ENCODE data around the gene ENO1.
"Not testable (repeated sequence)": the region's sequence is repeated elsewhere in the genome, so short reads cannot be mapped to it uniquely, and the experiment has no call there.

DNA sequence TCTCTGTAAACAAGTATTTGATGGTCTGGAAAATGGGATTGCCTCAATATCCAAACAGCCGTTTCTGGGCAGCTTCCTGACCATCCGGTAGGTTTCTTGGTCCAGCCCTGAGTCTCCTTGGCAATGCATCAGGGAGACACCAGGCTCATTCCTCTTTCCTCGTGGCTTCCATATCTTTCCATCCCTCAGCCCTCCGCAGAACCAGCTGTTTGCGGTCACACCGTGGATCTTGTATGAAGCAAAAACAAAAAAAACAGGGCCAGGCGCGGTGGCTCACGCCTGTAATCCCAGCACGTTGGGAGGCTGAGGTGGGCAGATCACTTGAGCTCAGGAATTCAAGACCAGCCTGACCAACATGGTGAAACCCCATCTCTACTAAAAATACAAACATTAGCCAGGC, 39.0 kb upstream of the ENO1 start:
- TF ChIP-seq, protein P1, sequence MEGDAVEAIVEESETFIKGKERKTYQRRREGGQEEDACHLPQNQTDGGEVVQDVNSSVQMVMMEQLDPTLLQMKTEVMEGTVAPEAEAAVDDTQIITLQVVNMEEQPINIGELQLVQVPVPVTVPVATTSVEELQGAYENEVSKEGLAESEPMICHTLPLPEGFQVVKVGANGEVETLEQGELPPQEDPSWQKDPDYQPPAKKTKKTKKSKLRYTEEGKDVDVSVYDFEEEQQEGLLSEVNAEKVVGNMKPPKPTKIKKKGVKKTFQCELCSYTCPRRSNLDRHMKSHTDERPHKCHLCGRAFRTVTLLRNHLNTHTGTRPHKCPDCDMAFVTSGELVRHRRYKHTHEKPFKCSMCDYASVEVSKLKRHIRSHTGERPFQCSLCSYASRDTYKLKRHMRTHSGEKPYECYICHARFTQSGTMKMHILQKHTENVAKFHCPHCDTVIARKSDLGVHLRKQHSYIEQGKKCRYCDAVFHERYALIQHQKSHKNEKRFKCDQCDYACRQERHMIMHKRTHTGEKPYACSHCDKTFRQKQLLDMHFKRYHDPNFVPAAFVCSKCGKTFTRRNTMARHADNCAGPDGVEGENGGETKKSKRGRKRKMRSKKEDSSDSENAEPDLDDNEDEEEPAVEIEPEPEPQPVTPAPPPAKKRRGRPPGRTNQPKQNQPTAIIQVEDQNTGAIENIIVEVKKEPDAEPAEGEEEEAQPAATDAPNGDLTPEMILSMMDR (tag by site-specific recombination; IDR thresholded peaks at IDR 0.05), result not testable (repeated sequence)
- TF ChIP-seq ZNF155 (tag by site-specific recombination; IDR thresholded peaks at IDR 0.05); MZF1 (tag by site-specific recombination; IDR thresholded peaks at IDR 0.05; ENCODE audit: borderline replicate concordance); ZNF670 (tag by site-specific recombination; IDR thresholded peaks at IDR 0.05; ENCODE audit: low read depth); YY2 (tag by site-specific recombination; IDR thresholded peaks at IDR 0.05); ZNF561 (tag by site-specific recombination; IDR thresholded peaks at IDR 0.05; ENCODE audit: borderline replicate concordance); HOXA7 (CRISPR knock-in tag; IDR thresholded peaks at IDR 0.05; ENCODE audit: borderline replicate concordance): not testable (repeated sequence)
- TF ChIP-seq, protein P2, sequence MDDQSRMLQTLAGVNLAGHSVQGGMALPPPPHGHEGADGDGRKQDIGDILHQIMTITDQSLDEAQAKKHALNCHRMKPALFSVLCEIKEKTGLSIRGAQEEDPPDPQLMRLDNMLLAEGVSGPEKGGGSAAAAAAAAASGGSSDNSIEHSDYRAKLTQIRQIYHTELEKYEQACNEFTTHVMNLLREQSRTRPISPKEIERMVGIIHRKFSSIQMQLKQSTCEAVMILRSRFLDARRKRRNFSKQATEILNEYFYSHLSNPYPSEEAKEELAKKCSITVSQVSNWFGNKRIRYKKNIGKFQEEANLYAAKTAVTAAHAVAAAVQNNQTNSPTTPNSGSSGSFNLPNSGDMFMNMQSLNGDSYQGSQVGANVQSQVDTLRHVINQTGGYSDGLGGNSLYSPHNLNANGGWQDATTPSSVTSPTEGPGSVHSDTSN (CRISPR knock-in tag; IDR thresholded peaks at IDR 0.05), result not testable (repeated sequence)
